CD8-positive, alpha-beta memory T cell (primary cell): ENCODE results near the gene CENPN. TPM values are rescaled to one million over a fixed set of nuclear protein-coding genes. Genes with fewer than 3 reads are reported as not detected.

Source experiments
- CTCF ChIA-PET: fragments of 350-600 bp; sonication (Branson Sonifier 250); formaldehyde crosslinking; loops from one replicate; lab custom pipeline; 2021; ENCODE audit warnings: antibody characterized with exemption; lab: Charles Lee
- POLR2A ChIA-PET: fragments of 350-600 bp; sonication (Branson Sonifier 250); formaldehyde crosslinking; loops from one replicate; lab custom pipeline; 2021; ENCODE audit warnings: antibody characterized with exemption; lab: Charles Lee
- DNase-seq, 5 donors: peaks; one replicate each; pipeline versions ENCODE4 v3.0.0 to v3.0.0-alpha.2; 2020 to 2022; ENCODE audit warnings: mixed read lengths in 1 of 5
- H3K27ac ChIP-seq: one replicate; pipeline ENCODE4 v1.7.0; 2013; ENCODE audit warnings: low read depth, mild to moderate bottlenecking, low read length, moderate library complexity
- H3K27me3 ChIP-seq: 2 replicates; pipeline ENCODE4 v1.7.0; 2013; ENCODE audit warnings: low read length, mild to moderate bottlenecking; ENCODE audit not compliant: insufficient read depth, poor library complexity, severe bottlenecking
- H3K36me3 ChIP-seq: 2 replicates; pipeline ENCODE4 v1.7.0; 2013; ENCODE audit warnings: mild to moderate bottlenecking, low read length, moderate library complexity; ENCODE audit not compliant: insufficient read depth
- H3K4me1 ChIP-seq: 2 replicates; pipeline ENCODE4 v1.7.0; 2013; ENCODE audit warnings: mild to moderate bottlenecking, low read length, moderate library complexity; ENCODE audit not compliant: insufficient read depth
- H3K4me3 ChIP-seq: 2 replicates; pipeline ENCODE4 v1.7.0; 2013; ENCODE audit warnings: mild to moderate bottlenecking, low read length
- H3K9me3 ChIP-seq: 2 replicates; pipeline ENCODE4 v1.7.0; 2013; ENCODE audit warnings: mild to moderate bottlenecking, low read length
- H3K27ac Mint-ChIP-seq, 8 donors: one replicate each; pipeline ENCODE4 v1.8.0; 2020 to 2021; ENCODE audit warnings: mixed read lengths in 8 of 8, mild to moderate bottlenecking in 6 of 8, inconsistent platforms in 3 of 8, moderate library complexity in 3 of 8
- H3K27me3 Mint-ChIP-seq, 2 donors: one replicate each; pipeline ENCODE4 v1.8.0; 2020 to 2021; ENCODE audit warnings: mixed read lengths in 2 of 2, mild to moderate bottlenecking in 1 of 2, moderate library complexity in 1 of 2
- H3K36me3 Mint-ChIP-seq, 3 donors: one replicate each; pipeline ENCODE4 v1.8.0; 2020 to 2021; ENCODE audit warnings: mixed read lengths in 3 of 3, inconsistent platforms in 1 of 3, mild to moderate bottlenecking in 1 of 3
- H3K4me1 Mint-ChIP-seq, 3 donors: one replicate each; pipeline ENCODE4 v1.8.0; 2020 to 2021; ENCODE audit warnings: mixed read lengths in 3 of 3, inconsistent platforms in 1 of 3, mild to moderate bottlenecking in 1 of 3
- H3K4me3 Mint-ChIP-seq, 7 donors: one replicate each; pipeline ENCODE4 v1.8.0; 2020 to 2021; ENCODE audit warnings: mixed read lengths in 7 of 7, mild to moderate bottlenecking in 6 of 7, moderate library complexity in 4 of 7, inconsistent platforms in 2 of 7
- H3K9me3 Mint-ChIP-seq, 5 donors: one replicate each; pipeline ENCODE4 v1.8.0; 2020 to 2022; ENCODE audit warnings: mixed read lengths in 5 of 5, mild to moderate bottlenecking in 3 of 5, moderate library complexity in 2 of 5, inconsistent platforms in 1 of 5
- polyA plus RNA-seq: library from polyadenylated mRNA; unstranded; fragments of 300-500 nt; fragmentation: Illumina TruSeq; gene quantifications from one replicate; pipeline ENCODE4 v1.2.3, GENCODE V29; 2021
- total RNA-seq, 2 experiments: library from RNA; stranded (reverse); gene quantifications; one replicate each; pipeline ENCODE4 v1.2.3, GENCODE V29; 2021

Gene CENPN
- total and polyA plus RNA-seq, 3 experiments from 2014 or later = 4.7 to 53.7 (median 52.2) TPM

- Mint-ChIP-seq H3K4me3 (peak overlapping the region; percentile 89 to 99 (median 92)), H3K9me3 (no peaks in the 10 kb centered on the region), H3K27ac (peak overlapping the region in 7 of 8 donors; percentile 63 to 100 (median 100)), H3K36me3 (peaks cover 0 to 17% (median 1%) of the 10 kb centered on the region in 3 donors), H3K4me1 (peaks cover 31 to 41% (median 36%) of the 10 kb centered on the region in 3 donors), H3K27me3 (peaks cover 0 to 10% of the 10 kb centered on the region in 2 donors)
- CTCF ChIA-PET = interaction anchor here (1.2 to 2.4 kb wide), 2 partner anchors 26 to 27 kb away, joined by 6 to 10 read pairs; partner anchors contain the start of gene ATMIN
- Histone ChIP-seq H3K27ac (peak overlapping the region; percentile 94), H3K4me1 (peaks cover 18% of the 10 kb centered on the region), H3K36me3 (no peaks in the 10 kb centered on the region), H3K27me3 (no peaks in the 10 kb centered on the region), H3K4me3 (no peak overlapping the region), H3K9me3 (no peaks in the 10 kb centered on the region)
- POLR2A ChIA-PET = interaction anchor here (1.1 to 1.9 kb wide), 2 partner anchors 11 to 28 kb away, joined by 4 to 5 read pairs; no protein-coding TSS in a partner anchor
- DNase-seq = no peak
These were observed 1.4 kb downstream of the CENPN start for GRCh38 chr16:81008505-81008789.

GRCh38 chr16:81012974-81013373 is 6.0 kb downstream of the CENPN start:
- no peak for DNase-seq
- H3K36me3 Mint-ChIP-seq = peaks cover 0 to 20% (median 1%) of the 10 kb centered on the region in 3 donors
- CTCF ChIA-PET = no interaction called here
- no peaks in the 10 kb centered on the region for H3K9me3 Mint-ChIP-seq
- H3K4me3 Mint-ChIP-seq = no peak overlapping the region
- peaks cover 0 to 3% of the 10 kb centered on the region in 2 donors for H3K27me3 Mint-ChIP-seq
- Histone ChIP-seq H3K27me3 (no peaks in the 10 kb centered on the region), H3K9me3 (no peaks in the 10 kb centered on the region), H3K4me3 (no peak overlapping the region), H3K27ac (no peak overlapping the region), H3K4me1 (no peaks in the 10 kb centered on the region), H3K36me3 (no peaks in the 10 kb centered on the region)
- POLR2A ChIA-PET = no interaction called here
- no peak overlapping the region for H3K27ac Mint-ChIP-seq
- H3K4me1 Mint-ChIP-seq = peaks cover 8 to 12% (median 10%) of the 10 kb centered on the region in 3 donors

- ChIA-PET CTCF (interaction anchor here (1.0 to 1.3 kb wide), 4 partner anchors 10 to 21 kb away, joined by 3 to 6 read pairs (median 4); partner anchors contain the start of gene ATMIN), POLR2A (no interaction called here)
- Histone ChIP-seq H3K4me3 (no peak overlapping the region), H3K27ac (no peak overlapping the region), H3K4me1 (no peaks in the 10 kb centered on the region), H3K9me3 (no peaks in the 10 kb centered on the region), H3K36me3 (no peaks in the 10 kb centered on the region), H3K27me3 (no peaks in the 10 kb centered on the region)
- Mint-ChIP-seq H3K4me3 (no peak overlapping the region), H3K9me3 (no peaks in the 10 kb centered on the region), H3K4me1 (peaks cover 2 to 5% (median 4%) of the 10 kb centered on the region in 3 donors), H3K27me3 (peaks cover 0 to under 1% of the 10 kb centered on the region in 2 donors), H3K27ac (peak overlapping the region in 1 of 8 donors; percentile 70), H3K36me3 (peaks cover 0 to 27% (median 3%) of the 10 kb centered on the region in 3 donors)
- DNase-seq = no peak
These were observed 7.7 kb downstream of the CENPN start for GRCh38 chr16:81014672-81015071.

- POLR2A ChIA-PET = no interaction called here
- H3K27me3 Mint-ChIP-seq = no peaks in the 10 kb centered on the region
- CTCF ChIA-PET = interaction anchor here (0.7 to 1.7 kb wide), 3 partner anchors 16 to 22 kb away, joined by 3 to 11 read pairs (median 4); partner anchors contain the start of gene ATMIN
These were observed 11.5 kb downstream of the CENPN start for GRCh38 chr16:81018496-81018895.

GRCh38 chr16:81026429-81026828 is 19.4 kb downstream of the CENPN start:
- DNase-seq = no peak
- H3K9me3 ChIP-seq = no peaks in the 10 kb centered on the region
- Mint-ChIP-seq H3K4me3 (no peak overlapping the region), H3K9me3 (no peaks in the 10 kb centered on the region), H3K27ac (no peak overlapping the region), H3K4me1 (no peaks in the 10 kb centered on the region), H3K36me3 (peaks cover 0 to 13% (median 3%) of the 10 kb centered on the region in 3 donors), H3K27me3 (no peaks in the 10 kb centered on the region)
- H3K27me3 ChIP-seq = no peaks in the 10 kb centered on the region
- ChIA-PET CTCF (no interaction called here), POLR2A (no interaction called here)
- no peaks in the 10 kb centered on the region for H3K4me1 ChIP-seq
- H3K27ac ChIP-seq = no peak overlapping the region
- no peak overlapping the region for H3K4me3 ChIP-seq
- H3K36me3 ChIP-seq = peaks cover 4% of the 10 kb centered on the region

More at GRCh38 chr16:81018496-81018895, 11.5 kb downstream of the CENPN start:
- DNase-seq = no peak
- no peaks in the 10 kb centered on the region for H3K9me3 ChIP-seq
- Mint-ChIP-seq H3K36me3 (peaks cover 0 to 38% (median 4%) of the 10 kb centered on the region in 3 donors), H3K4me3 (no peak overlapping the region), H3K27ac (peak overlapping the region in 1 of 8 donors; percentile 21), H3K4me1 (peaks cover 2 to 5% (median 4%) of the 10 kb centered on the region in 3 donors), H3K9me3 (no peaks in the 10 kb centered on the region)
- H3K27me3 ChIP-seq = no peaks in the 10 kb centered on the region
- no peaks in the 10 kb centered on the region for H3K4me1 ChIP-seq
- H3K4me3 ChIP-seq = no peak overlapping the region
- peaks cover 4% of the 10 kb centered on the region for H3K36me3 ChIP-seq
- no peak overlapping the region for H3K27ac ChIP-seq

GRCh38 chr16:81029930-81030604 is 23.1 kb downstream of the CENPN start:
- ChIA-PET POLR2A (no interaction called here), CTCF (interaction anchor here (9.1 kb wide), 1 partner anchor 26 kb away, joined by 77 read pairs; no protein-coding TSS in a partner anchor)
- peaks cover 0 to 3% (median 3%) of the 10 kb centered on the region in 3 donors for H3K36me3 Mint-ChIP-seq
- no peak for DNase-seq
- H3K27ac ChIP-seq = no peak overlapping the region
- no peak overlapping the region for H3K4me3 Mint-ChIP-seq
- H3K27me3 ChIP-seq = no peaks in the 10 kb centered on the region
- H3K27me3 Mint-ChIP-seq = peaks cover 0 to 2% of the 10 kb centered on the region in 2 donors
- no peaks in the 10 kb centered on the region for H3K36me3 ChIP-seq
- peak overlapping the region in 1 of 8 donors; percentile 68 for H3K27ac Mint-ChIP-seq
- H3K9me3 ChIP-seq = no peaks in the 10 kb centered on the region
- H3K4me3 ChIP-seq = no peak overlapping the region
- peaks cover under 1% of the 10 kb centered on the region for H3K4me1 ChIP-seq
- H3K4me1 Mint-ChIP-seq = peaks cover 0 to 2% (median 2%) of the 10 kb centered on the region in 3 donors
- H3K9me3 Mint-ChIP-seq = no peaks in the 10 kb centered on the region

GRCh38 chr16:81035398-81035974 is 28.5 kb downstream of the CENPN start, which contains the start of gene ATMIN:
Gene ATMIN, plus strand, starts transcription at chr16:81035842. Its CDS starts 29 bp downstream, at chr16:81035871.
- Mint-ChIP-seq H3K36me3 (peaks cover 0 to 19% (median 8%) of the 10 kb centered on the region in 3 donors), H3K4me3 (peak within 1 kb of the TSS; percentile 84 to 90 (median 86)), H3K27me3 (peaks cover 0 to 2% of the 10 kb centered on the region in 2 donors), H3K4me1 (peaks cover 34 to 44% (median 39%) of the 10 kb centered on the region in 3 donors), H3K9me3 (no peaks in the 10 kb centered on the region), H3K27ac (peak within 1 kb of the TSS; percentile 59 to 83 (median 74))
- H3K4me1 ChIP-seq = peaks cover 21% of the 10 kb centered on the region
- H3K27me3 ChIP-seq = no peaks in the 10 kb centered on the region
- ChIA-PET CTCF (interaction anchor here (0.6 to 9.1 kb wide), 29 partner anchors 10 to 447 kb away, joined by 3 to 77 read pairs (median 5); partner anchors contain the start of genes C16orf46, CENPN and CMC2), POLR2A (interaction anchor here (0.9 to 2.7 kb wide), 4 partner anchors 28 to 42 kb away, joined by 5 to 18 read pairs (median 7); partner anchors contain the start of genes C16orf46, CENPN and CMC2)
- peak; percentile 84 to 92 (median 88) for DNase-seq
- H3K4me3 ChIP-seq = peak within 1 kb of the TSS; percentile 71
- no peaks in the 10 kb centered on the region for H3K36me3 ChIP-seq
- no peaks in the 10 kb centered on the region for H3K9me3 ChIP-seq
- no peak within 1 kb of the TSS for H3K27ac ChIP-seq
